K562 (cell line): ENCODE measurements around the gene AP4E1. TPM values are rescaled to one million over a fixed set of nuclear protein-coding genes. Genes with fewer than 3 reads are reported as not detected.
A peak's percentile ranks its signal among the peaks of the same experiment; 100 is the strongest.

Source experiments
- SIN3A ChIP-seq, 2 experiments: fragments of 150-350 bp in 1 of 2; IDR thresholded peaks; 2 replicates each; pipeline ENCODE4 v1.6.1; 2011 to 2016; ENCODE audit warnings: borderline replicate concordance in 2 of 2, low read depth in 2 of 2, low read length in 2 of 2, mild to moderate bottlenecking in 2 of 2, moderate library complexity in 2 of 2; ENCODE audit not compliant: control insufficient read depth in 1 of 2
- polyA plus RNA-seq, 8 experiments: library from polyadenylated mRNA; depleted of rRNA in 4 of 8; stranded (reverse) in 5 of 8; unstranded in 3 of 8; fragments of >200 nt; fragmentation: Nextera tagmentation in 2 of 8; fragmentation: Illumina TruSeq in 1 of 8; extraction: Ambion mirVana in 2 of 8; extraction: Trizol in 1 of 8; gene quantifications; 2 replicates each; pipeline versions ENCODE4 v1.2.1 to v1.2.3, GENCODE V29; 2011 to 2014; ENCODE audit warnings: inconsistent platforms in 1 of 8, missing spikeins in 1 of 8
- total RNA-seq, 7 experiments: library from RNA; depleted of rRNA in 6 of 7; stranded (reverse); fragments of >200 nt in 6 of 7; fragmentation: Illumina TruSeq in 2 of 7; extraction: Trizol in 2 of 7; gene quantifications; 2 replicates each; pipeline versions ENCODE4 v1.2.1 to v1.2.3, GENCODE V29; 2011 to 2021; ENCODE audit warnings: low replicate concordance in 1 of 7
- TF ChIP-seq, protein P1 (sequence below): fragments of 250-450 bp; sonication (Bioruptor Pico); IDR thresholded peaks from 2 replicates; pipeline ENCODE4 v1.4.0; 2020; ENCODE audit warnings: mild to moderate bottlenecking, moderate library complexity, borderline replicate concordance
- TF ChIP-seq, protein P2 (sequence below), 2 experiments: fragments of 450-650 bp; IDR thresholded peaks; 2 replicates each; pipeline ENCODE4 v1.6.1; 2016
- TF ChIP-seq, protein P3 (sequence below), 2 experiments: IDR thresholded peaks; 2 replicates each; pipeline ENCODE4 v1.6.1; 2011; ENCODE audit warnings: borderline replicate concordance in 1 of 2, control low read depth in 1 of 2, low read depth in 1 of 2, low read length in 1 of 2, mild to moderate bottlenecking in 1 of 2, mixed read lengths in 1 of 2, moderate library complexity in 1 of 2; ENCODE audit not compliant: insufficient read depth in 1 of 2, insufficient read length in 1 of 2, poor library complexity in 1 of 2, severe bottlenecking in 1 of 2; ENCODE audit errors: extremely low read depth in 1 of 2
- TF ChIP-seq, protein P4 (sequence below), 2 experiments: fragments of 450-650 bp; conservative IDR thresholded peaks; 2 replicates each; pipeline ENCODE4 v1.6.1; 2017; ENCODE audit warnings: mild to moderate bottlenecking in 2 of 2, moderate library complexity in 2 of 2

Gene AP4E1
- total and polyA plus RNA-seq, 9 of the 15 experiments (the other 6 are each of a cell fraction or from before 2014, with no cell fraction given): 1.3 to 11.5 (median 4.4) TPM

DNA sequence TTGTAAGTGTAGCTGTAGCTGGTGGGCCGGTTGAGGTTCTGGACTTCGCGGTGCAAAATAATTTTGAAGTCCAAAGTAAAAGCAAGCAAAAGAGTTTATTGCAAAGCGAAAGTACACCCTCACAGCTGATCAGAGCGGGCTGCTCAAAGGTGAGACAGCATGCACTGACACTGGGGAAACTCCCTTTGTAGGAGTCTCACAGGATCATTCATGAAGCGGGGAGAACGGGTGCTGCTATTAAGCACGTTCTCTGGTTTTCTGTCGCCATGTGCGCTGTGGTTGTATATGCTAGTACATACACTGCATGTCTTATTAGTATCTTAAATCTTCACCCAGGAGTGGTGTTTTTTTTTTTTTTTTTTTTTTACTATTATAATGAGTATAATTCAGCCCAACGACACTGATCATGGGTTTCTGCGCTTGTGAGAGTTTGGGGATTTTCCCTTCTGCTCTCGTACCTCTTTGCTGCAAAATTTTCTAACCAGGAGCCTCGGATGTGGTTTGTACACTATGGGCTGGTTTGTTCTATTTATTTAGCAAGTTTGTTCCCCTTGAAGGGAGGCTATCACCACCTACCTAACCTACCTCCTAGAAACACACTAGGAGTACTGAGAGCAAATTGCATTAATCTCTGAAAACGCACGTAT lies 1.4 kb upstream of the AP4E1 start (continued):
- TF ChIP-seq, protein P1, sequence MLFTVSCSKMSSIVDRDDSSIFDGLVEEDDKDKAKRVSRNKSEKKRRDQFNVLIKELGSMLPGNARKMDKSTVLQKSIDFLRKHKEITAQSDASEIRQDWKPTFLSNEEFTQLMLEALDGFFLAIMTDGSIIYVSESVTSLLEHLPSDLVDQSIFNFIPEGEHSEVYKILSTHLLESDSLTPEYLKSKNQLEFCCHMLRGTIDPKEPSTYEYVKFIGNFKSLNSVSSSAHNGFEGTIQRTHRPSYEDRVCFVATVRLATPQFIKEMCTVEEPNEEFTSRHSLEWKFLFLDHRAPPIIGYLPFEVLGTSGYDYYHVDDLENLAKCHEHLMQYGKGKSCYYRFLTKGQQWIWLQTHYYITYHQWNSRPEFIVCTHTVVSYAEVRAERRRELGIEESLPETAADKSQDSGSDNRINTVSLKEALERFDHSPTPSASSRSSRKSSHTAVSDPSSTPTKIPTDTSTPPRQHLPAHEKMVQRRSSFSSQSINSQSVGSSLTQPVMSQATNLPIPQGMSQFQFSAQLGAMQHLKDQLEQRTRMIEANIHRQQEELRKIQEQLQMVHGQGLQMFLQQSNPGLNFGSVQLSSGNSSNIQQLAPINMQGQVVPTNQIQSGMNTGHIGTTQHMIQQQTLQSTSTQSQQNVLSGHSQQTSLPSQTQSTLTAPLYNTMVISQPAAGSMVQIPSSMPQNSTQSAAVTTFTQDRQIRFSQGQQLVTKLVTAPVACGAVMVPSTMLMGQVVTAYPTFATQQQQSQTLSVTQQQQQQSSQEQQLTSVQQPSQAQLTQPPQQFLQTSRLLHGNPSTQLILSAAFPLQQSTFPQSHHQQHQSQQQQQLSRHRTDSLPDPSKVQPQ (CRISPR knock-in tag): no peak
- TF ChIP-seq SIN3A (IDR thresholded peaks at IDR 0.05; ENCODE audit: borderline replicate concordance in 2 of 2, control insufficient read depth in 1 of 2, low read depth in 2 of 2, low read length in 2 of 2): peak; percentile 58 to 82; a peak in 2 of 4 replicates
- TF ChIP-seq, protein P2, sequence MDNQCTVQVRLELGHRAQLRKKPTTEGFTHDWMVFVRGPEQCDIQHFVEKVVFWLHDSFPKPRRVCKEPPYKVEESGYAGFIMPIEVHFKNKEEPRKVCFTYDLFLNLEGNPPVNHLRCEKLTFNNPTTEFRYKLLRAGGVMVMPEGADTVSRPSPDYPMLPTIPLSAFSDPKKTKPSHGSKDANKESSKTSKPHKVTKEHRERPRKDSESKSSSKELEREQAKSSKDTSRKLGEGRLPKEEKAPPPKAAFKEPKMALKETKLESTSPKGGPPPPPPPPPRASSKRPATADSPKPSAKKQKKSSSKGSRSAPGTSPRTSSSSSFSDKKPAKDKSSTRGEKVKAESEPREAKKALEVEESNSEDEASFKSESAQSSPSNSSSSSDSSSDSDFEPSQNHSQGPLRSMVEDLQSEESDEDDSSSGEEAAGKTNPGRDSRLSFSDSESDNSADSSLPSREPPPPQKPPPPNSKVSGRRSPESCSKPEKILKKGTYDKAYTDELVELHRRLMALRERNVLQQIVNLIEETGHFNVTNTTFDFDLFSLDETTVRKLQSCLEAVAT (IDR thresholded peaks at IDR 0.05): no peak
- TF ChIP-seq, protein P3, sequence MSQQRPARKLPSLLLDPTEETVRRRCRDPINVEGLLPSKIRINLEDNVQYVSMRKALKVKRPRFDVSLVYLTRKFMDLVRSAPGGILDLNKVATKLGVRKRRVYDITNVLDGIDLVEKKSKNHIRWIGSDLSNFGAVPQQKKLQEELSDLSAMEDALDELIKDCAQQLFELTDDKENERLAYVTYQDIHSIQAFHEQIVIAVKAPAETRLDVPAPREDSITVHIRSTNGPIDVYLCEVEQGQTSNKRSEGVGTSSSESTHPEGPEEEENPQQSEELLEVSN (IDR thresholded peaks at IDR 0.05; ENCODE audit: borderline replicate concordance in 1 of 2, extremely low read depth in 1 of 2, insufficient read depth in 1 of 2, insufficient read length in 1 of 2, low read depth in 1 of 2, low read length in 1 of 2, poor library complexity in 1 of 2, severe bottlenecking in 1 of 2): peak in 1 of 2 experiments; percentile 66
- TF ChIP-seq, protein P4, sequence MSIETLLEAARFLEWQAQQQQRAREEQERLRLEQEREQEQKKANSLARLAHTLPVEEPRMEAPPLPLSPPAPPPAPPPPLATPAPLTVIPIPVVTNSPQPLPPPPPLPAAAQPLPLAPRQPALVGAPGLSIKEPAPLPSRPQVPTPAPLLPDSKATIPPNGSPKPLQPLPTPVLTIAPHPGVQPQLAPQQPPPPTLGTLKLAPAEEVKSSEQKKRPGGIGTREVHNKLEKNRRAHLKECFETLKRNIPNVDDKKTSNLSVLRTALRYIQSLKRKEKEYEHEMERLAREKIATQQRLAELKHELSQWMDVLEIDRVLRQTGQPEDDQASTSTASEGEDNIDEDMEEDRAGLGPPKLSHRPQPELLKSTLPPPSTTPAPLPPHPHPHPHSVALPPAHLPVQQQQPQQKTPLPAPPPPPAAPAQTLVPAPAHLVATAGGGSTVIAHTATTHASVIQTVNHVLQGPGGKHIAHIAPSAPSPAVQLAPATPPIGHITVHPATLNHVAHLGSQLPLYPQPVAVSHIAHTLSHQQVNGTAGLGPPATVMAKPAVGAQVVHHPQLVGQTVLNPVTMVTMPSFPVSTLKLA (conservative IDR thresholded peaks at IDR 0.05): 0 out of 4 replicates have a peak, but pooled peaks of 1 of the 2 experiments have one; percentile 19
